HFF-Myc (cell line): ENCODE results near the gene TCTN2.

ENCODE experiments used
- DNase-seq: peaks from one replicate; pipeline ENCODE4 v3.0.0-alpha.2; 2011; ENCODE audit warnings: low read depth; ENCODE audit errors: extremely low read depth
- H3K4me3 ChIP-seq: replicated peaks from 2 replicates; pipeline ENCODE4 v1.5.1; 2011; ENCODE audit warnings: low read depth, mild to moderate bottlenecking, control low read depth, low read length
- TF ChIP-seq, protein P1 (sequence below): IDR thresholded peaks from 2 replicates; pipeline ENCODE4 v1.5.1; 2012; ENCODE audit warnings: mild to moderate bottlenecking, low read depth, low read length, control low read depth; ENCODE audit errors: missing control alignments

The TCTN2 gene

DNA sequence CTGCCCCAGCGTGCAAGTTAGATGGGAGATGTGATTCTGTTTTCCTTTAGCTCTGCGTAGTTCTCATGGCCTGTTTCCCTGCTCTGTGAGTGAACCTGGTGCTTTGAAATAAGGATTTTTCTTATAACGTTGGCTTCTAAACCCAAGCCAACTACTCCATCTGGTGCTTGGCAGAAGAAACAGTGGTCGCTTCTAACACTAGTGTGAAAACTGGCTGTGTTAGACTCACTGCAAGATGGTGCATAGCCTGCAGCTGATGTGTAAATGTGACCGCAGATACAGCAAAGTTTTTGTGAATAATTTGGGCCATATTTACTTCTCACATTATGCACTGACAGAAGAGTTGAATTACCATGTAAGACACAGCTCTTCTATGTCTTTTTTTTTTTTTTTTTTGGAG lies 25.0 kb upstream of the TCTN2 start:
- no peak for DNase-seq
- no peak overlapping the region for H3K4me3 ChIP-seq
- TF ChIP-seq, protein P1, sequence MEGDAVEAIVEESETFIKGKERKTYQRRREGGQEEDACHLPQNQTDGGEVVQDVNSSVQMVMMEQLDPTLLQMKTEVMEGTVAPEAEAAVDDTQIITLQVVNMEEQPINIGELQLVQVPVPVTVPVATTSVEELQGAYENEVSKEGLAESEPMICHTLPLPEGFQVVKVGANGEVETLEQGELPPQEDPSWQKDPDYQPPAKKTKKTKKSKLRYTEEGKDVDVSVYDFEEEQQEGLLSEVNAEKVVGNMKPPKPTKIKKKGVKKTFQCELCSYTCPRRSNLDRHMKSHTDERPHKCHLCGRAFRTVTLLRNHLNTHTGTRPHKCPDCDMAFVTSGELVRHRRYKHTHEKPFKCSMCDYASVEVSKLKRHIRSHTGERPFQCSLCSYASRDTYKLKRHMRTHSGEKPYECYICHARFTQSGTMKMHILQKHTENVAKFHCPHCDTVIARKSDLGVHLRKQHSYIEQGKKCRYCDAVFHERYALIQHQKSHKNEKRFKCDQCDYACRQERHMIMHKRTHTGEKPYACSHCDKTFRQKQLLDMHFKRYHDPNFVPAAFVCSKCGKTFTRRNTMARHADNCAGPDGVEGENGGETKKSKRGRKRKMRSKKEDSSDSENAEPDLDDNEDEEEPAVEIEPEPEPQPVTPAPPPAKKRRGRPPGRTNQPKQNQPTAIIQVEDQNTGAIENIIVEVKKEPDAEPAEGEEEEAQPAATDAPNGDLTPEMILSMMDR, result no peak

DNA sequence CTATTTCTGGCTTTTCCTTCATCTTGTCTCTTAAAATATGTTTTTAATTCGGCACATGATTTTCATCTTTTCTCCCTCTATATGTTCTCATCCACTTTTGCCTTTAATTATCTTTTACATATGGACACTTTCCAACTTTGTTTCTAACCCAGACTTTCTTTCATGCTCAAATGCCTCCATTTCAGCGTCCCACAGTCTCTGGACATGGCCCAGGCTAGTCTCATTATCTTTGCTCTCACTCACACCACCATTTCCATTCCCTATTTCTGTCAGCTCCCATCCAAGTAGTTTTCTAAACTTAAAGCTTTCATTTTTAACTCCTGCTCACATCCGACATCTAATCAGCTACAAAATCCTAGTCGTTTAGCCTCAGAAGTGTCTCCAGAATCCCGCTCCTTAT lies 22.5 kb upstream of the TCTN2 start:
- no peak for DNase-seq
- TF ChIP-seq, protein P1, result no peak
- H3K4me3 ChIP-seq, result no peak overlapping the region

- DNase-seq, result no peak
- H3K4me3 ChIP-seq, result no peak overlapping the region
- TF ChIP-seq, protein P1, result no peak
Measured at GRCh38 chr12:123654129-123654701, 16.7 kb upstream of the TCTN2 start.

DNA sequence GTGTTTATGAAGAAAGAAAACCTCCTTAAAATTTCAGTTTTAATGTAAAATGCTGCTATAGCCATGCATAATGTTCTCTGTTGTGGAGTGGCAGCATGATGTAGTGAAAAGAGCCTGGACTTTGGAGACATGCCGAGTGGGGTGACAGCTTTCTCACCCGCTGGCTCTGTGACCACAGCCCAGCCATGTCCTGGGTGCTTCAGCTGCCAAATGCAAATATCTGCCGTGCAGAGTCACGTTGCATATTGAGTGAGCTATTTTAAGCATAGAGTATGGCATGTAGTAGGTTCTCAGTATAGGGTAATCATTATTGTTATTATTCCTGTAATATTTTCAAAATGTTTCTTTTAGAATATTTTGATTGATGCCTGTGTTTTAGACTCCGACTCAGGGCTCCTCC lies 15.5 kb upstream of the TCTN2 start:
- TF ChIP-seq, protein P1, result no peak
- DNase-seq, result no peak
- H3K4me3 ChIP-seq, result no peak overlapping the region

GRCh38 chr12:123656392-123656791 lies 14.5 kb upstream of the TCTN2 start:
- DNase-seq, result no peak
- H3K4me3 ChIP-seq, result no peak overlapping the region
- TF ChIP-seq, protein P1, result no peak

DNA sequence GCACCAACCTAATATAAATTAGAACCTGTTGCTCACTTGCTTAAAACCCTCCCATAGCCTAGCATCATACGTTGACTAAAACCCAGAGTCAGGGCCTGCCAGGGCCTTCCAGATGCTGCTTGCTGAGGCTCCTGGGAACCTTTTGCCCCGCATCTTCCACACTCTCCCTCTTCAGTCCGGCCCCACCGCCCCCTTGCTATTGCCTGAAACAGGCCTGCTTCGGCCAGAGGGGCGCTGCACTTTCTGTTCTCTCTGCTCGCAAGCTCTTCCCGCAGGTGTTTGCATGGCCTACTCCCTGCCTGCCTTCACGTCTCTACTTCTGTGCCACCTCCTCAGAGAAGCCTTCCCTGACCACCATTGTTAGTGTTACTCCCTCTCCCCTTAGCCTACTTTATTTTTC lies 13.7 kb upstream of the TCTN2 start:
- TF ChIP-seq, protein P1, result no peak
- DNase-seq, result no peak
- no peak overlapping the region for H3K4me3 ChIP-seq
